ENCODE results near the gene CD72. TPM values are rescaled to one million over a fixed set of nuclear protein-coding genes. Genes with fewer than 3 reads are reported as not detected.

The CD72 gene
- total RNA-seq, 1 donor from 2014 or later = 1.1 TPM

DNA sequence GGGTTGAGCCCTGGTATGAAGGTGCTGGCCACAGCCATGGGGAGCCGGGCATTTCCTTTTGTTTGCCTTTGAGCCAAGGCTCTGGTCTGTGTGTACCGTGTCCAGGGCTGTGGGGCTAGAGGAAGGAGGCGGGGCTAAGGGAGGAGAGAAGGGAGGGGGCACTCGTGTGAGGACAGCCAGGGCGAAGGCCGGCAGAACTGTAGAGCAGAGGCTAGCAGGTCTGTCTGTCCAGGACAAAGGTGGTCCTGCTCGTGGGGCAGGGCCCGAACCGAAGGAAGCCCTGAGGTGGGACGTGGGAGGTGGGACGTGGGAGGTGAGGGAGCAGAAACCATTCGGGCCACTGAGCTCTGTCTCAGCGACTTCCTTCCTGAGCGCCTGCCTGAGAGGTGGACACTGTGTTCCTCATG, 54.4 kb downstream of the CD72 start:
- Mint-ChIP-seq H3K27ac (ENCODE audit: unreplicated experiment) (peak overlapping the region; percentile 92), H3K27me3 (ENCODE audit: low read depth) (no peaks in the 10 kb centered on the region), H3K36me3 (ENCODE audit: low read depth) (peaks cover 9% of the 10 kb centered on the region), H3K4me1 (ENCODE audit: low read depth) (peaks cover 42% of the 10 kb centered on the region), H3K9me3 (ENCODE audit: low read depth) (no peaks in the 10 kb centered on the region), H3K4me3 (ENCODE audit: unreplicated experiment) (no peak overlapping the region)
- TF ChIP-seq, protein P1, sequence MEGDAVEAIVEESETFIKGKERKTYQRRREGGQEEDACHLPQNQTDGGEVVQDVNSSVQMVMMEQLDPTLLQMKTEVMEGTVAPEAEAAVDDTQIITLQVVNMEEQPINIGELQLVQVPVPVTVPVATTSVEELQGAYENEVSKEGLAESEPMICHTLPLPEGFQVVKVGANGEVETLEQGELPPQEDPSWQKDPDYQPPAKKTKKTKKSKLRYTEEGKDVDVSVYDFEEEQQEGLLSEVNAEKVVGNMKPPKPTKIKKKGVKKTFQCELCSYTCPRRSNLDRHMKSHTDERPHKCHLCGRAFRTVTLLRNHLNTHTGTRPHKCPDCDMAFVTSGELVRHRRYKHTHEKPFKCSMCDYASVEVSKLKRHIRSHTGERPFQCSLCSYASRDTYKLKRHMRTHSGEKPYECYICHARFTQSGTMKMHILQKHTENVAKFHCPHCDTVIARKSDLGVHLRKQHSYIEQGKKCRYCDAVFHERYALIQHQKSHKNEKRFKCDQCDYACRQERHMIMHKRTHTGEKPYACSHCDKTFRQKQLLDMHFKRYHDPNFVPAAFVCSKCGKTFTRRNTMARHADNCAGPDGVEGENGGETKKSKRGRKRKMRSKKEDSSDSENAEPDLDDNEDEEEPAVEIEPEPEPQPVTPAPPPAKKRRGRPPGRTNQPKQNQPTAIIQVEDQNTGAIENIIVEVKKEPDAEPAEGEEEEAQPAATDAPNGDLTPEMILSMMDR (IDR thresholded peaks at IDR 0.05) = no peak
- no peak for DNase-seq (ENCODE audit: low spot score)

DNA sequence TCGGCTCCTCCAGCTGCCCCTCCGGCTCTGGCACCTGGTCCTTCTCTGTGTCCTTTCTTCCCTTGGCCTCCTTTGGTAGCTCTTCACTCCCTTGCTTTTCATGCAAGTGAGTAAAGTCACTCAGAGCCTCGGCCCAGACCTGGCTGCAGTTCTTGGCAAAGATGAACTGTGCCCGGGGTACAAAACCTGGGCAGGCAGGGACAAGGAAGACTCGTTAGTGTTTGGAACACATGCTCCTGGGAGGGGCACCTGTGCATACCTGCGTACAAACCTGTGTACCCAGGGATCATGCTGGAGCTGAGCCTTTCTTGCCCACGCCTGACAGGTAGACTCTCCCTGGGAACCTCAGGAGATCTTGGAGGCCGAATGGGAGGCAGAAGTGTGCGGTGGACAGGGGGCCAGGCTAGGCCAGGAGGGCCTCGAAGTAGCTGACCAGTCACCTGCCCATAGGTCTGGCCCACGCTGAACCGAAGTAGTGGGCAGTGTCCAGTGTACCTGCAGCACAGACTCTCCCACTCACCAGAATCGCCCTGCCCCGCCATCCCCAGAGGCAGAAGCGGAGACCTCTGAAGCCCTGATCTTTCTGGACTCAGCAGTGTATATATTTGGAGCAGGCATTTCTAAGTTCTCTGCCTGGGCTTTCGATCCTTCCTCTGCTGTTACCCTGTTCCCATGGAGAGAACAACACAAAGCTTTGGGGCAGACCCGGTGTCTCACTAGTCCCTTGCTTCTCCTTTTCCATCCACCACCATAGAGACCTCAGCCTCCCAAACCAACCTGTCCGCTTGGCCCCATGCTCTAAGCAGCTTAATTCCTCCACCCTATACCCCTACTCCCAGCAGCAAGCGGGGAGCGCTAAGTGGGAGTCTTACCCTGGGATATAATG, 55.1 kb downstream of the CD72 start:
- Mint-ChIP-seq H3K27me3 (ENCODE audit: low read depth) (no peaks in the 10 kb centered on the region), H3K9me3 (ENCODE audit: low read depth) (no peaks in the 10 kb centered on the region), H3K4me3 (ENCODE audit: unreplicated experiment) (no peak overlapping the region), H3K4me1 (ENCODE audit: low read depth) (peaks cover 41% of the 10 kb centered on the region), H3K36me3 (ENCODE audit: low read depth) (peaks cover 13% of the 10 kb centered on the region), H3K27ac (ENCODE audit: unreplicated experiment) (peak overlapping the region; percentile 92)
- DNase-seq (ENCODE audit: low spot score) = no peak
- TF ChIP-seq, protein P1 (IDR thresholded peaks at IDR 0.05) = no peak

DNA sequence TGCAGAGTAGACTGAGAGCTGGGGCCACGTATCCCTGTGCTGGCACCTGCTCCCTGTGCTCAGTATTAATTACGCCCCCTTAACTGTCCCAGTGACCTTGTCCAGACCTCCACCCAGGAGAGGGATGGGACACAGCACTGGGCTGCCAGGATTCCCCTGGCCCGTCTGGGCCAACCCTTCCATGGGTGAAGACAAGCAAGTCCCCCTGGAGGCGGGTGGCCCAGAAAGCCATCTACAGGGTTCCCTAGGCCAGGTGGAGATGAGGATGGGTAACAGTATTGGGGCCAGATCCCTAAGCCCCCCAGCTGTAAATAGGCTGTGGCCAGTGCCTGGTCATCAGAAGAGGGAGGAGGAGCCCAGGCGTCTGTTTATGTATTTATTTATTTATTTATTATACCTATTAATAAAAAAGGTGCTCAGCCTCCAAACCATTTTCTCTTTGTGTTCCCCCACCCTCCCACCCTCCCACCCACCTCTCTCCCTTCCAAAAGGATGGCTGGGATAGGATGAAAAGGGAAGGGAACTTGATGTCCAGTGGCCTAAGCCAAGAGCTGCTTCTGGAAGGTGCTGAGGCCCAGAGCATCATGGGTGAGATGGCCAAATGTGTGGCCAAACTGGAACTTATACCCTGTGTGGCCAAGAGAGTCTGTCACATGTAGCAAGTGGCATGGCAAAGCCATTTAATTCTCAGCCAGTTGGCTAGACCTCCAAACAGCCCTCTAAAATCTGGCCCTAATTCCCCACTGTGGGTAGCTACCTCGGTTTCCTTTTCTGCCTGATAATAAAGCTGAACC, 56.5 kb downstream of the CD72 start:
- peaks cover 23% of the 10 kb centered on the region for H3K36me3 Mint-ChIP-seq (ENCODE audit: low read depth)
- H3K4me3 Mint-ChIP-seq (ENCODE audit: unreplicated experiment) = no peak overlapping the region
- peak overlapping the region; percentile 78 for H3K27ac Mint-ChIP-seq (ENCODE audit: unreplicated experiment)
- H3K9me3 Mint-ChIP-seq (ENCODE audit: low read depth) = no peaks in the 10 kb centered on the region
- no peak for DNase-seq (ENCODE audit: low spot score)
- TF ChIP-seq, protein P1 (IDR thresholded peaks at IDR 0.05) = no peak
- H3K27me3 Mint-ChIP-seq (ENCODE audit: low read depth) = no peaks in the 10 kb centered on the region
- H3K4me1 Mint-ChIP-seq (ENCODE audit: low read depth) = peaks cover 36% of the 10 kb centered on the region

DNA sequence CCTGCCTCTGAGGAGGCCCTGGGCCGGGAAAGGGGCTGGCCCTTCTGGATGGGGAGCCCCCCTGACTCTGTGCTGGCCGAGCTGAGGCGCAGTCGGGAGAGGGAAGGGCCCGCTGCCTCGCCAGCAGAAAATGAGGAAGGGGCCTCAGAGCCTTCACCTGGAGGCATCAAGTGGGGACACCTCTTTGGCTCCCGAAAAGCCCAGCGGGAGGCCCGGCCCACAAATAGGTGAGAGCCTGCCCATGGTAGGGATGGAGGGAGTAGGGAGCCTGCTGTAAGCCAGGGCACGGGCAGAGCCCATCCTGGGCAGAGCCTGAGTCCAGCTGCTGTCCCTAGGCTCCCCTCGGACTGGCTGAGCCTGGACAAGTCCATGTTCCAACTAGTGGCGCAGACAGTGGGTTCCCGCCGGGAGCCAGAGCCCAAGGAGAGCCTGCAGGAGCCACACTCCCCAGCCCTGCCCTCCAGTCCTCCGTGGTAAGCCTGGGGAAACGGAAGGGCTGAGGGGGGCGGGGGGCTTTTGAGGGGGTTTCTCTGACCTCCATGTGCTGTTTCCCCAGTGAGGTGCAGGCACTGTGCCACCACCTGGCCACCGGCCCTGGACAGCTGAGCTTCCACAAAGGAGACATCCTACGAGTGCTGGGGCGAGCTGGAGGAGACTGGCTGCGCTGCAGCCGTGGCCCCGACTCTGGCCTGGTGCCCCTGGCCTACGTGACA, 57.4 kb downstream of the CD72 start:
- H3K27me3 Mint-ChIP-seq (ENCODE audit: low read depth) = no peaks in the 10 kb centered on the region
- H3K9me3 Mint-ChIP-seq (ENCODE audit: low read depth) = no peaks in the 10 kb centered on the region
- no peak overlapping the region for H3K27ac Mint-ChIP-seq (ENCODE audit: unreplicated experiment)
- H3K4me1 Mint-ChIP-seq (ENCODE audit: low read depth) = peaks cover 27% of the 10 kb centered on the region
- TF ChIP-seq, protein P1 (IDR thresholded peaks at IDR 0.05) = no peak
- peaks cover 30% of the 10 kb centered on the region for H3K36me3 Mint-ChIP-seq (ENCODE audit: low read depth)
- no peak overlapping the region for H3K4me3 Mint-ChIP-seq (ENCODE audit: unreplicated experiment)
- no peak for DNase-seq (ENCODE audit: low spot score)

Small RNA genes within 50 kb of the gene (microRNA-seq; reads per million reads assigned to microRNA genes)
- 3.3 reads per million for gene MIR4667 (ENCODE audit: borderline number of aligned reads)

Other genes starting within 250 kb of the CD72 start
- 96.3 to 135 TPM (median 107 TPM) in 3 replicates for gene RUSC2, start 128.3 kb downstream of the CD72 start, total RNA-seq
- 50.7 to 54.7 TPM (median 54.3 TPM) in 3 replicates for gene TESK1, start 13.2 kb downstream of the CD72 start, total RNA-seq
- gene SIT1, start 32.5 kb upstream of the CD72 start, total RNA-seq = not detected in 3 replicates
- gene RMRP, start 39.6 kb upstream of the CD72 start, total RNA-seq = 11,782 to 13,339 TPM (median 12,386 TPM) in 3 replicates
- gene CCDC107, start 39.9 kb upstream of the CD72 start, total RNA-seq = 31.1 to 55.2 TPM (median 52.2 TPM) in 3 replicates
- 0.79 to 2.3 TPM (median 0.85 TPM) in 3 replicates for gene ARHGEF39, start 46.8 kb upstream of the CD72 start, total RNA-seq
- gene CA9, start 55.5 kb upstream of the CD72 start, total RNA-seq = 2.9 to 3.6 TPM in 2 of 3 replicates, not detected in the other
- gene TPM2, start 71.5 kb upstream of the CD72 start, total RNA-seq = 498 to 2,023 TPM (median 2,016 TPM) in 3 replicates
- 490 to 684 TPM (median 655 TPM) in 3 replicates for gene TLN1, start 113.8 kb upstream of the CD72 start, total RNA-seq
- gene CREB3, start 114.3 kb upstream of the CD72 start, total RNA-seq = 55.5 to 63.4 TPM (median 56.7 TPM) in 3 replicates
- gene GBA2, start 130.8 kb upstream of the CD72 start, total RNA-seq = 50.9 to 52.1 TPM (median 51.6 TPM) in 3 replicates
- gene RGP1, start 130.9 kb upstream of the CD72 start, total RNA-seq = 27.7 to 28.6 TPM (median 27.9 TPM) in 3 replicates
- gene MSMP, start 135.9 kb upstream of the CD72 start, total RNA-seq = not detected in 3 replicates
- 38.3 to 46.2 TPM (median 40.2 TPM) in 3 replicates for gene NPR2, start 173.2 kb upstream of the CD72 start, total RNA-seq
- 0.30 to 3.3 TPM (median 0.82 TPM) in 3 replicates for gene SPAG8, start 193.8 kb upstream of the CD72 start, total RNA-seq
- 30.3 to 32.8 TPM (median 32.0 TPM) in 3 replicates for gene HINT2, start 196.6 kb upstream of the CD72 start, total RNA-seq
- not detected in 3 replicates for gene FAM221B, start 210.3 kb upstream of the CD72 start, total RNA-seq
- 17.4 to 18.2 TPM (median 18.1 TPM) in 3 replicates for gene TMEM8B, start 210.8 kb upstream of the CD72 start, total RNA-seq

Measured in chondrocyte (in vitro differentiated cells).